K562 (cell line): ENCODE data around the gene UTP14A. TPM values are rescaled to one million over a fixed set of nuclear protein-coding genes. Genes with fewer than 3 reads are reported as not detected.

Experiments used
- ATAC-seq: fragments of 200-7000 bp; cut with Tn5 transposase; 3 replicates; pipeline ENCODE4 v1.9.1; 2020; ENCODE audit warnings: moderate library complexity
- BruUV-seq: library from RNA; stranded (reverse); fragments of 400-500 nt; replicated peaks from 2 replicates; lab custom pipeline; 2021; lab: Mats Ljungman, UMichigan
- CTCF ChIA-PET: fragments of 300-600 bp; formaldehyde crosslinking; extraction: SDS; loops from one replicate; lab custom pipeline; 2021; ENCODE audit warnings: low intra/inter-chr PET ratio; lab: Yijun Ruan, JAX
- POLR2A ChIA-PET: fragments of 300-600, 350-650 bp; sonication (Branson Sonifier 250); formaldehyde crosslinking; extraction: SDS; loops from one replicate; lab custom pipeline; 2021; ENCODE audit warnings: antibody characterized with exemption, inconsistent platforms; lab: Yijun Ruan, JAX
- DNase-seq, 4 experiments: peaks; one replicate each; pipeline versions ENCODE4 v3.0.0 to v3.0.0-alpha.2; 2011 to 2018; ENCODE audit warnings: low spot score in 3 of 4, mixed read lengths in 3 of 4; ENCODE audit errors: extremely low read depth in 1 of 4
- FAIRE-seq: peaks from 2 replicates; lab custom pipeline; 2011; peaks lifted over from hg19 to GRCh38; lab: Jason Lieb, UNC
- H2AFZ ChIP-seq: 2 replicates; pipeline ENCODE4 v1.6.0; 2011; ENCODE audit warnings: low read depth, low read length, control low read depth, inconsistent platforms
- H3K27ac ChIP-seq: fragments of 200-600 bp; 3 replicates; pipeline ENCODE4 v1.8.0; 2011; ENCODE audit warnings: low read depth, mild to moderate bottlenecking, control low read depth, inconsistent platforms, low read length, moderate library complexity, mixed read lengths; ENCODE audit errors: extremely low read depth
- H3K27me3 ChIP-seq, 2 experiments: fragments of 300-600 bp in 1 of 2; 2 replicates in 1 of 2; 3 replicates in 1 of 2; pipeline versions ENCODE4 v1.6.0 to v1.8.0; 2011; ENCODE audit warnings: inconsistent platforms in 2 of 2, low read length in 2 of 2, mild to moderate bottlenecking in 1 of 2, mixed read lengths in 1 of 2, moderate library complexity in 1 of 2; ENCODE audit not compliant: control insufficient read depth in 2 of 2, insufficient read depth in 2 of 2
- H3K36me3 ChIP-seq: fragments of 300-600 bp; 3 replicates; pipeline ENCODE4 v1.8.0; 2011; ENCODE audit warnings: mild to moderate bottlenecking, low read length, inconsistent platforms; ENCODE audit not compliant: control insufficient read depth, insufficient read depth
- H3K4me1 ChIP-seq, 2 experiments: fragments of 200-600 bp in 1 of 2; replicated peaks in 1 of 2; 2 replicates in 1 of 2; 3 replicates in 1 of 2; pipeline versions ENCODE4 v1.5.1 to v1.8.0; 2011; ENCODE audit warnings: inconsistent platforms in 2 of 2, low read length in 2 of 2, mild to moderate bottlenecking in 1 of 2, mixed read lengths in 1 of 2, moderate library complexity in 1 of 2; ENCODE audit not compliant: control insufficient read depth in 2 of 2, insufficient read depth in 2 of 2
- H3K4me2 ChIP-seq: 2 replicates; pipeline ENCODE4 v1.6.1; 2011; ENCODE audit warnings: low read length, control low read depth, inconsistent platforms, mixed read lengths; ENCODE audit not compliant: insufficient read depth
- H3K4me3 ChIP-seq: fragments of 200-600 bp; sonication (generic), shearing (Covaris generic); 2 replicates; pipeline ENCODE4 v1.5.1; 2016; ENCODE audit warnings: control low read depth, inconsistent platforms
- H3K79me2 ChIP-seq: fragments of 200-600 bp; 3 replicates; pipeline ENCODE4 v1.8.0; 2011; ENCODE audit warnings: low read length, inconsistent platforms; ENCODE audit not compliant: control insufficient read depth, insufficient read depth
- H3K9ac ChIP-seq, 2 experiments: 2 replicates each; pipeline versions ENCODE4 v1.6.0 to v1.6.1; 2011; ENCODE audit warnings: low read depth in 2 of 2, low read length in 2 of 2, control low read depth in 1 of 2, inconsistent platforms in 1 of 2, mild to moderate bottlenecking in 1 of 2, mixed read lengths in 1 of 2; ENCODE audit not compliant: insufficient read depth in 1 of 2
- H3K9me1 ChIP-seq: one replicate; pipeline ENCODE4 v1.6.0; 2011; ENCODE audit warnings: inconsistent platforms, mild to moderate bottlenecking, low read length, moderate library complexity; ENCODE audit not compliant: control insufficient read depth, insufficient read depth
- H3K9me3 ChIP-seq: replicated peaks from 2 replicates; pipeline ENCODE4 v1.5.1; 2011; ENCODE audit warnings: low read depth, low read length, inconsistent platforms; ENCODE audit not compliant: control insufficient read depth, insufficient read depth
- H4K20me1 ChIP-seq: replicated peaks from 2 replicates; pipeline ENCODE4 v1.6.1; 2011; ENCODE audit warnings: low read length, inconsistent platforms, mixed read lengths; ENCODE audit not compliant: control insufficient read depth, insufficient read depth
- ASH1L ChIP-seq: fragments of 450-650 bp; IDR thresholded peaks from 2 replicates; pipeline ENCODE4 v1.6.1; 2018; ENCODE audit warnings: borderline replicate concordance, mild to moderate bottlenecking, low read depth; ENCODE audit not compliant: partially characterized antibody
- BCLAF1 ChIP-seq, 2 experiments: fragments of 450-650 bp in 1 of 2; IDR thresholded peaks; 2 replicates each; pipeline ENCODE4 v1.6.1; 2011 to 2017; ENCODE audit warnings: low read depth in 2 of 2, antibody characterized with exemption in 1 of 2, borderline replicate concordance in 1 of 2, low read length in 1 of 2, mild to moderate bottlenecking in 1 of 2, mixed read lengths in 1 of 2; ENCODE audit not compliant: control insufficient read depth in 1 of 2
- CREB3 ChIP-seq: fragments of 450-650 bp; conservative IDR thresholded peaks from 2 replicates; pipeline ENCODE4 v1.6.1; 2016; ENCODE audit warnings: missing genetic modification characterization, low read depth, mild to moderate bottlenecking, missing compliant biosample characterization, moderate library complexity
- E2F5 ChIP-seq: sonication (generic); formaldehyde crosslinking; IDR thresholded peaks from 2 replicates; pipeline ENCODE4 v1.8.0; 2022; ENCODE audit warnings: mild to moderate bottlenecking, missing genetic modification reagents
- HEY1 ChIP-seq: fragments of 250-450 bp; sonication (Bioruptor Pico); IDR thresholded peaks from 2 replicates; pipeline ENCODE4 v1.5.0; 2020; ENCODE audit warnings: mild to moderate bottlenecking, moderate library complexity, borderline replicate concordance
- POLR2G ChIP-seq: fragments of 200-400 bp; formaldehyde crosslinking; IDR thresholded peaks from 2 replicates; pipeline ENCODE4 v1.6.1; 2017; ENCODE audit warnings: low read depth, mild to moderate bottlenecking, antibody characterized with exemption, low read length, moderate library complexity
- SLC30A9 ChIP-seq: fragments of 250-450 bp; sonication (Bioruptor Pico); IDR thresholded peaks from 2 replicates; pipeline ENCODE4 v1.8.0; 2022; ENCODE audit warnings: mild to moderate bottlenecking, moderate library complexity
- SMARCB1 ChIP-seq: IDR thresholded peaks from 2 replicates; pipeline ENCODE4 v1.6.1; 2011; ENCODE audit warnings: improper control_type of control experiment, low read depth; ENCODE audit not compliant: insufficient read length
- TFAP4 ChIP-seq: sonication (generic); formaldehyde crosslinking; IDR thresholded peaks from 2 replicates; pipeline ENCODE4 v1.8.0; 2022; ENCODE audit warnings: missing genetic modification reagents, mild to moderate bottlenecking, moderate library complexity, borderline replicate concordance
- THRB ChIP-seq: fragments of 450-650 bp; formaldehyde crosslinking; conservative IDR thresholded peaks from 2 replicates; pipeline ENCODE4 v1.4.0; 2022; ENCODE audit warnings: mild to moderate bottlenecking, missing genetic modification characterization
- ZNF384 ChIP-seq: IDR thresholded peaks from 2 replicates; pipeline ENCODE4 v1.6.1; 2012; ENCODE audit warnings: low read depth, low read length, improper control_type of control experiment
- ZNF695 ChIP-seq: fragments of 450-650 bp; formaldehyde crosslinking; IDR thresholded peaks from 2 replicates; pipeline ENCODE4 v1.4.0; 2020; ENCODE audit warnings: mild to moderate bottlenecking, moderate library complexity
- WGBS: fragments of 100-300 bp; shearing (Covaris generic); methylation state at CpG from one replicate; pipeline ENCODE4 v1.1.6; 2016; ENCODE audit warnings: low coverage, mixed read lengths; ENCODE audit not compliant: insufficient coverage; ENCODE audit errors: missing lambda C conversion rate; 5-methylcytosine and 5-hydroxymethylcytosine counted together
- in situ Hi-C: fragments of 300-500 bp; cut with MboI; formaldehyde crosslinking; loops from 4 replicates; pipeline ENCODE4 v1.15.0; 2018; ENCODE audit warnings: inconsistent platforms, mixed read lengths
- intact Hi-C: fragments of 100-400 bp; cut with micrococcal nuclease; formaldehyde crosslinking; loops from 2 replicates; pipeline ENCODE4 v1.14.2; 2022
- polyA plus RNA-seq, 8 experiments: library from polyadenylated mRNA; depleted of rRNA in 4 of 8; stranded (reverse) in 5 of 8; unstranded in 3 of 8; fragments of >200 nt; fragmentation: Nextera tagmentation in 2 of 8; fragmentation: Illumina TruSeq in 1 of 8; extraction: Ambion mirVana in 2 of 8; extraction: Trizol in 1 of 8; gene quantifications; 2 replicates each; pipeline versions ENCODE4 v1.2.1 to v1.2.3, GENCODE V29; 2011 to 2014; ENCODE audit warnings: inconsistent platforms in 1 of 8, missing spikeins in 1 of 8
- total RNA-seq, 7 experiments: library from RNA; depleted of rRNA in 6 of 7; stranded (reverse); fragments of >200 nt in 6 of 7; fragmentation: Illumina TruSeq in 2 of 7; extraction: Trizol in 2 of 7; gene quantifications; 2 replicates each; pipeline versions ENCODE4 v1.2.1 to v1.2.3, GENCODE V29; 2011 to 2021; ENCODE audit warnings: low replicate concordance in 1 of 7

UTP14A gene
- total and polyA plus RNA-seq, 9 of the 15 experiments (the other 6 are each of a cell fraction or from before 2014, with no cell fraction given) = 30.5 to 91.0 (median 64.1) TPM

- peak; percentile 20 to 74 (median 33) for DNase-seq
- peak overlapping the region; percentile 94 for H3K27ac ChIP-seq
- no peaks in the 10 kb centered on the region for H3K9me1 ChIP-seq
- no peaks in the 10 kb centered on the region for H4K20me1 ChIP-seq
- no peak for FAIRE-seq
- no peaks in the 10 kb centered on the region for H3K27me3 ChIP-seq
- CTCF ChIA-PET = no interaction called here
- H3K79me2 ChIP-seq = peaks cover 9% of the 10 kb centered on the region; the same call in 2 of the 3 replicates
- no TSS peak for BruUV-seq
- no peaks in the 10 kb centered on the region for H3K9me3 ChIP-seq
- peaks cover 39% of the 10 kb centered on the region in 2 experiments for H3K4me1 ChIP-seq
- POLR2A ChIA-PET = interaction anchor here (0.6 to 1.1 kb wide), 4 partner anchors 13 to 198 kb away, joined by 3 read pairs; no protein-coding TSS in a partner anchor
- ATAC-seq = peak; percentile 47
- no peak overlapping the region for H3K4me3 ChIP-seq
- H2AFZ ChIP-seq = peak overlapping the region; percentile 97
- 3% methylated on average over 16 of the region's 19 CpGs for WGBS
- in situ Hi-C loops = no loop called here
- intact Hi-C loops = no loop called here
- no peaks in the 10 kb centered on the region for H3K36me3 ChIP-seq
- H3K4me2 ChIP-seq = peak overlapping the region; percentile 82
- H3K9ac ChIP-seq = peak overlapping the region; percentile 44 to 85
- TF ChIP-seq SMARCB1 (no peak), POLR2G (peak; percentile 58), BCLAF1 (IDR thresholded peaks at IDR 0.05; ENCODE audit: borderline replicate concordance in 1 of 2, control insufficient read depth in 1 of 2, low read depth in 2 of 2, low read length in 1 of 2) (no peak), ZNF695 (no peak), TFAP4 (CRISPR knock-in tag) (peak; percentile 61; the same call in 1 of the 2 replicates), ZNF384 (no peak), ASH1L (no peak), SLC30A9 (CRISPR knock-in tag) (no peak), THRB (no peak), HEY1 (CRISPR knock-in tag) (no peak), CREB3 (tag) (no peak), E2F5 (CRISPR knock-in tag) (no peak)
Measured at GRCh38 chrX:129959493-129959832, 53.5 kb downstream of the UTP14A start.
